PC-9 (cell line): Measurements from ENCODE around the gene RHOA.

ENCODE experiments used
- CTCF ChIP-seq: fragments of 200-600 bp; sonication (generic); conservative IDR thresholded peaks from 2 replicates; pipeline ENCODE4 v1.6.1; 2017; ENCODE audit warnings: mixed run types, antibody characterized with exemption, mild to moderate bottlenecking, moderate library complexity
- EZH2 ChIP-seq: fragments of 200-600 bp; sonication (generic); IDR thresholded peaks from 2 replicates; pipeline ENCODE4 v1.8.0; 2017; ENCODE audit warnings: antibody characterized with exemption, low read depth

- TF ChIP-seq CTCF, result no peak
- no peak for TF ChIP-seq EZH2
Observed at GRCh38 chr3:49411535-49411967, 225 bp downstream of the RHOA start.
